HepG2 (cell line): Measurements from ENCODE around the gene SREBF1. TPM values are rescaled to one million over a fixed set of nuclear protein-coding genes. Genes with fewer than 3 reads are reported as not detected.

ENCODE experiments used
- AGO2 ChIP-seq: fragments of 200-400 bp; formaldehyde crosslinking; optimal IDR thresholded peaks from 2 replicates; pipeline ENCODE3; 2017; ENCODE audit warnings: mild to moderate bottlenecking, low read depth, low read length, moderate library complexity
- ARID5B ChIP-seq: IDR thresholded peaks from 2 replicates; pipeline ENCODE4 v1.4.0; 2020; ENCODE audit warnings: mild to moderate bottlenecking, missing genetic modification reagents
- ARNT2 ChIP-seq: sonication (generic); formaldehyde crosslinking; IDR thresholded peaks from 2 replicates; pipeline ENCODE4 v1.8.0; 2022; ENCODE audit warnings: mild to moderate bottlenecking, low read depth, missing genetic modification reagents, moderate library complexity
- CBX2 ChIP-seq, 2 experiments: fragments of 200-600 bp in 1 of 2; sonication (generic); formaldehyde crosslinking in 1 of 2; IDR thresholded peaks; 2 replicates each; pipeline versions ENCODE4 v1.7.0 to v1.8.1; 2018 to 2022; ENCODE audit warnings: low read depth in 2 of 2, low read length in 1 of 2, mild to moderate bottlenecking in 1 of 2, missing genetic modification reagents in 1 of 2
- FOXA1 ChIP-seq, 2 experiments: fragments of 450-650 bp in 1 of 2; sonication (generic) in 1 of 2; formaldehyde crosslinking in 1 of 2; IDR thresholded peaks; 2 replicates each; pipeline versions ENCODE4 v1.4.0 to v1.6.1; 2016 to 2020; ENCODE audit warnings: missing genetic modification reagents in 1 of 2
- FOXO1 ChIP-seq: sonication (generic); formaldehyde crosslinking; IDR thresholded peaks from 2 replicates; pipeline ENCODE4 v1.4.0; 2020; ENCODE audit warnings: missing genetic modification reagents
- IRF1 ChIP-seq: sonication (generic); formaldehyde crosslinking; IDR thresholded peaks from 2 replicates; pipeline ENCODE4 v1.4.0; 2020; ENCODE audit warnings: low read depth, mild to moderate bottlenecking, missing genetic modification reagents
- KDM6A ChIP-seq: IDR thresholded peaks from 2 replicates; pipeline ENCODE4 v1.6.1; 2016; ENCODE audit warnings: low read depth
- MAFG ChIP-seq: sonication (generic); formaldehyde crosslinking; IDR thresholded peaks from 2 replicates; pipeline ENCODE4 v1.5.1; 2020; ENCODE audit warnings: mild to moderate bottlenecking, missing genetic modification reagents
- PCBP2 ChIP-seq: fragments of 200-400 bp; formaldehyde crosslinking; optimal IDR thresholded peaks from 2 replicates; pipeline ENCODE3; 2018; ENCODE audit warnings: low read length, low read depth; ENCODE audit not compliant: poor library complexity, severe bottlenecking
- POLR2AphosphoS2 ChIP-seq: IDR thresholded peaks from 2 replicates; pipeline ENCODE4 v1.6.1; 2011; ENCODE audit warnings: low read depth, low read length, improper control_type of control experiment
- SRSF1 ChIP-seq: fragments of 200-400 bp; formaldehyde crosslinking; optimal IDR thresholded peaks from 2 replicates; pipeline ENCODE3; 2017; ENCODE audit warnings: mild to moderate bottlenecking, low read depth, low read length, moderate library complexity
- STAT6 ChIP-seq: sonication (generic); formaldehyde crosslinking; IDR thresholded peaks from 2 replicates; pipeline ENCODE4 v1.4.0; 2020; ENCODE audit warnings: missing genetic modification reagents, mild to moderate bottlenecking, borderline replicate concordance
- TP53 ChIP-seq: sonication (generic); formaldehyde crosslinking; conservative IDR thresholded peaks from 2 replicates; pipeline ENCODE4 v1.4.0; 2020; ENCODE audit warnings: missing genetic modification reagents
- YEATS2 ChIP-seq: sonication (generic); formaldehyde crosslinking; IDR thresholded peaks from 2 replicates; pipeline ENCODE4 v1.4.0; 2020; ENCODE audit warnings: missing genetic modification reagents, borderline replicate concordance
- ZFP62 ChIP-seq: sonication (generic); formaldehyde crosslinking; IDR thresholded peaks from 2 replicates; pipeline ENCODE4 v1.4.0; 2020; ENCODE audit warnings: missing genetic modification reagents
- ZNF563 ChIP-seq: sonication (generic); formaldehyde crosslinking; IDR thresholded peaks from 2 replicates; pipeline ENCODE4 v1.8.0; 2022; ENCODE audit warnings: mild to moderate bottlenecking, moderate library complexity, missing genetic modification reagents
- ZNF660 ChIP-seq: sonication (generic); formaldehyde crosslinking; IDR thresholded peaks from 2 replicates; pipeline ENCODE4 v1.5.1; 2020; ENCODE audit warnings: mild to moderate bottlenecking, low read depth, missing genetic modification reagents, borderline replicate concordance
- ZNF713 ChIP-seq: sonication (generic); formaldehyde crosslinking; IDR thresholded peaks from 2 replicates; pipeline ENCODE4 v1.4.0; 2020; ENCODE audit warnings: mild to moderate bottlenecking, missing genetic modification reagents
- ZSCAN5A ChIP-seq: sonication (generic); formaldehyde crosslinking; IDR thresholded peaks from 2 replicates; pipeline ENCODE4 v1.8.0; 2022; ENCODE audit warnings: mild to moderate bottlenecking, missing genetic modification reagents, borderline replicate concordance
- polyA plus RNA-seq, 8 experiments: library from polyadenylated mRNA; depleted of rRNA in 3 of 8; stranded (reverse) in 7 of 8; unstranded in 1 of 8; fragments of >200 nt; fragmentation: Illumina TruSeq in 4 of 8; extraction: Trizol in 4 of 8; gene quantifications; 2 replicates each; pipeline versions ENCODE4 v1.2.1 to v1.2.3, GENCODE V29; 2011 to 2016; ENCODE audit warnings: low read depth in 4 of 8, missing spikeins in 1 of 8, mixed read lengths in 1 of 8; ENCODE audit not compliant: insufficient read depth in 1 of 8
- total RNA-seq, 5 experiments: library from RNA; depleted of rRNA; stranded (reverse); fragments of >200 nt; fragmentation: Illumina TruSeq; extraction: Trizol; gene quantifications; 2 replicates each; pipeline ENCODE4 v1.2.3, GENCODE V29; 2016; ENCODE audit warnings: low read depth in 1 of 5

Gene SREBF1
- total and polyA plus RNA-seq, 2 of the 13 experiments (the other 11 are each of a cell fraction or from before 2014, with no cell fraction given) = 34.3 to 38.0 TPM

- TF ChIP-seq AGO2 = peak; percentile 32
- TF ChIP-seq STAT6 (CRISPR knock-in tag) = peak; percentile 80; the same call in 1 of the 2 replicates
- TF ChIP-seq ZNF713 (CRISPR knock-in tag) = no peak
- no peak for TF ChIP-seq CBX2 (IDR thresholded peaks at IDR 0.05; ENCODE audit: low read depth, low read length)
- TF ChIP-seq CBX2 (CRISPR knock-in tag; IDR thresholded peaks at IDR 0.05; ENCODE audit: low read depth) = no peak
- TF ChIP-seq POLR2AphosphoS2 = no peak
- TF ChIP-seq ARNT2 = peak; percentile 82
- TF ChIP-seq PCBP2 = no peak
- TF ChIP-seq MAFG (CRISPR knock-in tag) = no peak
- TF ChIP-seq ZFP62 (CRISPR knock-in tag) = no peak
- peak; percentile 88 for TF ChIP-seq ARID5B (CRISPR knock-in tag)
- peak; percentile 90 for TF ChIP-seq KDM6A (CRISPR knock-in tag)
- no peak for TF ChIP-seq IRF1 (CRISPR knock-in tag)
- TF ChIP-seq SRSF1 = no peak
- no peak for TF ChIP-seq ZNF660 (CRISPR knock-in tag)
- peak; percentile 70; the same call in 1 of the 2 replicates for TF ChIP-seq TP53 (CRISPR knock-in tag)
- TF ChIP-seq ZSCAN5A (CRISPR knock-in tag) = 0 out of 2 replicates have a peak, but pooled peaks have one; percentile 18
- no peak for TF ChIP-seq FOXA1 (IDR thresholded peaks at IDR 0.05)
- peak; percentile 85 for TF ChIP-seq FOXA1 (CRISPR knock-in tag; IDR thresholded peaks at IDR 0.05)
- TF ChIP-seq YEATS2 (CRISPR knock-in tag) = peak; percentile 52; the same call in 1 of the 2 replicates
- peak; percentile 92 for TF ChIP-seq FOXO1 (CRISPR knock-in tag)
- peak; percentile 79; the same call in 1 of the 2 replicates for TF ChIP-seq ZNF563
Measured at GRCh38 chr17:17830740-17831207, 6.0 kb downstream of the SREBF1 start (continued).
